Stimulated activated CD8-positive, alpha-beta memory T cell treated with anti-CD3 and anti-CD28 coated beads, Interleukin-7, amount 100 ng/mL, for 1 hour (primary cell): Measurements from ENCODE around the gene PRKAR1A.

Source experiments
- DNase-seq, 2 donors: peaks; one replicate each; pipeline ENCODE4 v3.0.0-alpha.2; 2020; ENCODE audit warnings: low read depth in 2 of 2

Gene PRKAR1A

DNA sequence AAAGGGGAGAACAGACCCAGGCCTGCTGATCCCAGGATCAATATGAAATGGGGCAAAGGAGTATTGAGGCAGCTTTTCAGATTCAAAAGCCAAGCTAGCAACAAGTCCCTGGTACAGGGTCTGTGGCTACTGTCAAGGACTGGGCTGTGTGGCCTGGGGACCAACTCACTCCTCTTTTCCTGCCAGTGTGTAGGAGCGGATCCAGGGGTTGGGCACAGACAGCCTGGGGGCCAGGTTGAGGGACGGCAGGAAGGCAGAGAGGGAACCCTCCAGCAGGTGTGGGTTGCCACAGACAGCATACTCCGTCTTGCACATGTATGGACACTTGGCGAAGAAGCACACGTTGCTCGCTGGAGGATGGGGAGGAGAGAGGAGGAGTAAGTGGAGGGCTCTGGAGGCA, 29.6 kb downstream of the PRKAR1A start:
- no peak for DNase-seq

DNA sequence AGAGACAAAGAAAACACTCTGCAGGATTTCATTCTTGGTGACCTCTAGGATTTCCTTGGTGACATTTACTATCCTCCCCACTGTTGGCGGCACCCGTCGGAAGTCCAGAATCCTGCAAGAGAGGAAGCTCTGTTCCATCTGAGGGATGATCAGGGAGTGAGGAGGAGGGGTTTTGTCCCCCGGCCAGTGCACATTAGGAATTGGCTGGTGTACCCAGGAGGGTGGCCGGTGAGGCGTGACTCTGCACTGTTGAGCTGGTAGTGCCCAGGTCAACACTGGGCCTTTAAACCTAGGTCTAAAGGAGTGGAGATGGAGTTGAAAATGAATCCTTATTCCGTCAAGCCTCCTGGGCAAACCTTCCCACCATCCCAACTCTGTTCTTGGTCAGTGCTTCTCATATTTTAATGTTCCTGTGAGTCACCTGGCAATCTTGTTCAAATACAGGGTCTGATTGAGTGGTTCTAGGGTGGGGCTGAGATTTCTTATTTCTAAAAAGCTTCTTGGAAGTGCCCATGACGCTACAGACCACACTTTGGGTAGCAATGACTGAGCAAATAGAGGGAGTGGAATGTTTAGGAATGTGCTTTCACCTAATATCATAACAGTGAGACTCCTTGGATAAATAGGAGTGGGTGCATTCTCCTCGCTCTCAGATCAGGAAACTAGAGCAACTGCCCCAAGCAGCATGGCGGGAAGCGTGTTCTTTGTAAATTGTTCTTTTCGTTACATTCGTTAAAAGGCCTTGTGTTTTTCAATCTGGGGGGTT, 30.7 kb downstream of the PRKAR1A start:
- DNase-seq: no peak

DNA sequence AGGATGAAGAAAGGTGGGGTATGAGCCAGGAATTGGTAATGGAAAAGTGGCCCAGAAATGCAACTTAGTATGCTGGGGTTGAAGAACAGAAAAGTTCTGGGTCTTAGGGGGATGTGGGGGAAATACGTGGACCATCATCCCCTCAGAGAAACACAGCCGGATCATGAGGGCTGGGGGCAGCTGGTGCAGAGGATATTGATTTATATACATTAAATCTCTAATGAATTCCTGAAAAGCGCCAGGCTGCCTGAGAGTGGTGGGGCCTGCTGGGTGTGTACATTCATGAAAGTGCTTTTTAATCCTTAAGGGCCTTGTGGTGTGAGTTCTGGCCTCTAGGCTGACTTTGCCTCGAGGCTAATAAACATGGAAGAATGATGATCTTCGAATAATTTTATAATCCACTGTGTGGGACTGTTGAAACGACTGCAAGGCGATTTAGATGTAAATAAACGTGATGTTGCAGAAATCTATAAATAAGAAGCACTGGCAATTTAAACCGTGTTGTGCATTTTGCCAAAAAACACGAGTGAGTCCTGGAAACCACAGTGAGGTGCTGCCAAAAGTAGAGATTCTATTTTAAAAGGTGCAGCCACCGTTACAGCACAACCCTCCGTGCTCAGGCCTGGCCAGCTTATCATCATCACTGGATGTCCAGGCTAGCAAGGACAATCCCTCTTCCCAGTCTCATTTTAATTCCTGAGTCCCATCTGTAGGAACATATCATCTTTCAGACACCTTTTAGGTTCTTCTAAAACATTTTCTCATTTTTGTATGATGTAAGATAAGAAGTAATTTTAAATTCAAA, 32.1 kb downstream of the PRKAR1A start:
- no peak for DNase-seq

DNA sequence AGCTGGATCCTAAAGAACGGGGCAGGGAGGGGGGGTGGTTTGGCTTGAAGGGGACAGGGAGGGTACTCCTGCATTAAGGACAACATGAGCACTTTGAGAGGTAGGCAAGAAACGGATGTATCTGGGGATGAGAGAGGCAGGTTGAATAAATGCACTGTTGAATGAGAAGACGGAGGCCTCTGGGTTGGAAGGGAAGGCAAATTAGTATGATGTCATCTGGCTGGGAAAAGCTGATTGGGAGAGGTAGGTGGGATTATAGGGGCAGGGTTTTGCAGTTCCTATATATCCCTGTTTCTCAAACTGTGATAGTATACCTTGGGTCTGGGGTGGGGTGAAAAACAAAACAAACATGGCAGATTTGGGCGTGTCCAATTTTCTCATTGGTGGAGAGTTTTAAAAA, 44.3 kb downstream of the PRKAR1A start:
- no peak for DNase-seq

DNA sequence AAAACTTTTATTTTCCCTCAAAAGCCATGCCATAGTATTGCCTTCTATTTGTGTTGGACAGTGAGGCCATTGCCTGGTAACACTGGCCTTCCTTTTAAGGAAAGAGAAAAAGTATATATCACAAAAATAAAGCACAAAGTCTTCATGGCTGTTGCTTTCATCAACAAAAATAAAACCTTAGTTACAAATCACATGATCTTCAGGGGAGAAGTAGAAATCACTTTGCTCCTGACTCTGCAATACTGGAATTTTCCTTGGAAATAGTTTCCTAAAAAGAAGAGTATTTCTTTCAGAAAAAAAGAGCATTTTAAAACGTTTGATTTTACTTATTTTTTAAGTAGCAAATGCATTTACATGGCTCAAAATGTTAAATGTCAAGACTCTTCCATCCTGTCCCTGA, 47.1 kb downstream of the PRKAR1A start:
- DNase-seq: no peak

DNA sequence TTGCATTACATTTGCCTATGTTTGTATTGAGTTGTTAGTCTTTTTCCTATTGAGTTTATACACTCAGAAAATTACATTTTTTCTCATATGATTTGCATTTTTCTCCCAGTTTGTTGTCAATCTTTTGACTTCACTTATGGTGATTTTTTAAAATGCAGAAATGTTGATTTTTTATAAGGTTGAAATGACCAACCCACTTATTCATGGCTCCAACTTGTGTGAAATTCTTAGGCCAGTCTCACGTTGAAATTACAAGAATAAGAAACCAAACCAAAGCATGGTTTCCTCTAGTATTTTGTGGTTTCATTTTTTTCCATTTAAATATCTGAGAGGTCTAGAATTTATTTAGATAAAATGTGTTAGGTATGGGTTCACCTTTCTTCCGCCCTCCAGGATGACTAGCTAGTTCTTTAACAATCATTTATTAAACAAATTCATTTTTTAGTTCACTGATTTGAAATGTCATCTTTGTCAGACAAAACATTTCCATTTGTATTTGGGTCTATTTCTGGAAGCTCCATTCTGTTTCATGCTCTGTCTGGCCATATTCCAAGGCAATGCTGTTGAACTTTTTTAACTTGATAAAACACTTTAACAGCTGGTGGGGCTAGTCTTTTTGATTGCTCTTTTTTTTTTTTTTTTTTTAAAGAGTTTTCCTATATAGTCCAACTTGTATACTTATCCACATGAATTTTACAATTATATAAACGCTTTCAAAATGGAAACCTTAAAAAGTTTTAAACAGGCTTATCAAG, 48.9 kb downstream of the PRKAR1A start:
- DNase-seq: no peak

DNA sequence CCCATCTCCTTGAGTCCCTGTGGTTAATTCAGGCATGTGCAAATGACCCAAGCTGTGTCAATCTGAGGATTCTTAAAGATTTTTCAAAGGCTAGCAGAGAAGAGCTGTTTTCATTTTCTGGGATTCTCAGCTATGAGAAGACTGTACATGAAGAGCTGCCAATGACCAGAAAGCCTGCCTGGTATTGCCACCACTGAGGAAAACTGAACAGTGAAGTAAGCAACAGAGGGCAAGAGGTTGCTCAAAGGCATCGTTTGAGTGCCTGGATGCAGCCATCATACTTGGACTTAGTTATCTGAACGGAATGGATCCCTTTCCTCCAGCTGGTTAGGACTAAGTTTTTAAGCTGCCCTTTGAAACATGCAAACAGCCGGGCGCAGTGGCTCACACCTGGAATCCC, 50.5 kb downstream of the PRKAR1A start:
- no peak for DNase-seq

DNA sequence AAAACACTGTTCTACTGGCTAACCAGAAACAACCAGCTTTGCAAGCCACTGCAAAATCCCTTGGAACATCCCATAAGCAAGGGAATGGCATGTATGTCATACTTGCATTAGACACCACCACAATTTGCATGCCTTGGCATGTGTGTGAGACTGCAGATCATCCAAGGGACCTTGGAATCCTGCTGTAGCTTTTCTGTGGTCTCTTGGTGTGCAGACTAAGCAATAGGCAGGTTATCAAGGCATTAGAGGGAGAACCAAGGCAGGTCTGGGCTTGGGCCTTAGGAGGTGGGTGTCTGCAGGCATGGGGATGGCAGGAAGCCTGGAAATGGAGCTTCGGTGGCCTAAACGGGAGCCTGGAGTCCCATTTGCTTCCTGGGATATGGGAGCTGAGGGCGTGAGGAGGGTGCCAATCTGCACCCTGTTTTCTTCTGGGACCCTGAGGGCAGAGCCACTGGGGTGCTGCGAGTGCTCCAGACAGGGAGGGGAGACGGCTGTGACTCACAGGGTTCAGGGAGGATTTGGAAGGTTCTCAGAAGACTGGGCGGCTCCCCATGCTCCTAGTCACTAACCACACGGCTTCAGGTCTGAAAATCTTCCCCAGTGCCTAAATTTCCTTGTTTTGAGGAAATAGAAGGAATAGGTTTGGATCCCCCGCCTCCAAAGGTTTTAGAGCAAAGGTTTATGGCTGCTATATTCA, 52.3 kb downstream of the PRKAR1A start:
- DNase-seq: no peak

DNA sequence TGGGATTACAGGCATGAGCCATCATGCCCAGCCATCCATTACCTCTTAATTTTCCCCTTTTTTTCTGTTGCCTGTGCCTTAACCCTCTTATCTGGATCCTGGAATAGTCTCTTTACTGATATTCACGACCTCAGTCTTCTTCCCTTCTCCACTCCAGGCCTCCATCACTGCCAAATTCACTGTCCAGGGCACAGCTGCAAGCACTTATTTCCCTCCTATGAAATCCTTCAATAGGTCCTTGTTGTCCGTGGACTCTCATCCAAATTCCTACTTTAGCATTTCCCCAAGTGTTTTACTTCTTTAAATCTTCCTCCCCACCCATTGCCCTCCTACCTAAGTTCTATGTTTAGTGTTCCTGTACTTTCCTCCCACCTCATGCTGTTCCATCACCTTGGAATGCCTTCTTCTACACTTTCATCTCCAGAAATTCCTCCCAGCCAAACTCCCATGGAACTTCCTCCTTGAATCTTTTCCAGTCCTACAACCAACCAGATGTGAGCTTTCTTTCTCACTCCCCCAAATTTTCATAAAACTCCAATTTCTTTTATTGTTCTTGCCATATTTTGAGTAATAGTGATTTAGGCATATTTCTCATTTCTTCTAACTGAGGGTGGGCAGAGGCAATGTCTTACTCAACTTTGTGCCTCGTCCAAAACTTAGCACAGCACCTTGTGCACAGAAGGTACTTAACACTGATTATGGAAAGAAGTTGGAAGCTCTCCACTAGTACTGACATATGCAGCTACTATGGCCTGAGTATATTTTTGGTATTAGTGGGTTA, 53.6 kb downstream of the PRKAR1A start:
- no peak for DNase-seq

DNA sequence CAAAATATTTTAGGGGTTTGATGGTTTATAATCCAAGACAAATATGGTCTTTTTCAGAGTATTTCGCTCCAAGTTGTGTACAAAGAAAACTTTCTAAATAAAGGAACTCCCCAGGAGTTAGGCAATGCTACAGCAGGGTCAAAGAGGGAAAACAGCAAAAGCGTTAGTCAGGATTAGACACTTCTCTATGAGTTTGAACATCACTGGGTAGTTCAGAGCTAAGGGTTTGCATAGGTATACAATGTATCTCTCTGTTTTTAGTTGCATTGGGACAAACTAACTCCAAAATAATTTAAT, 54.2 kb downstream of the PRKAR1A start:
- DNase-seq: no peak

DNA sequence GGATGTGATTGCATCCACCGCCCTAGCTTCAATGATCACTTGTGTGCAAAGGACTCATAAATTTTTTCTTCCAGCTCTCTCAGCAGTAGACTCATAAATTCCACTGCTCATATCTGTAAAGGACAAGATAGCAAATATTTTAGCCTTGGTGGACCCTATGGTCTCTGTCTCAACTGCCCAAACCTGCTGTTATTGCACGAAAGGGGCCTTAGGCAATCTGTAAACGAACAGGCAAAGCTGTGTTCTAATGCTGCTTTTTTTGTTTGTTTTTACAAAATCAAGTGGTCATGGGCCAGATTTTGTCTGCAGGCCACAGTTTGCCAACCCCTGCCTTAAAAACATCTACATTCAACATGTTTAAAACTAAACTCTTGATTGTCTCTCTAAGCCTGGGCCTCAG, 54.8 kb downstream of the PRKAR1A start:
- DNase-seq: no peak

DNA sequence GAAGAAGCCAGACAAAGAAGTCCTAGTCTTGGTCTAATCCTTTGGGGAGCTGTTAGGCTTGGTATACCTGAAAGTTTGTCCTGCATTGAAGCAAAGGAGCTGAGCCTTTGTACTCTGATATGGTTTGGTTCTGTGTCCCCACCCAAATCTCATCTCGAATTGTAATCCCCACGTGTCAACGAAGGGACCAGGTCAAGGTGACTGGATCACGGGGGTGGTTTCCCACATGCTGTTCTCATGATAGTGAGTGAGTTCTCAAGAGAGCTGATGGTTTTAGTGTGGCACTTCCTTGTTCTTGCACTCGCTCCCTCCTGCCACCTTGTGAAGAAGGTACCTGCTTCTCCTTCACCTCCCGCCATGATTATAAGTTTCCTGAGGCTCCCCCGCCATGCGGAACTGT, 55.4 kb downstream of the PRKAR1A start:
- DNase-seq: no peak

DNA sequence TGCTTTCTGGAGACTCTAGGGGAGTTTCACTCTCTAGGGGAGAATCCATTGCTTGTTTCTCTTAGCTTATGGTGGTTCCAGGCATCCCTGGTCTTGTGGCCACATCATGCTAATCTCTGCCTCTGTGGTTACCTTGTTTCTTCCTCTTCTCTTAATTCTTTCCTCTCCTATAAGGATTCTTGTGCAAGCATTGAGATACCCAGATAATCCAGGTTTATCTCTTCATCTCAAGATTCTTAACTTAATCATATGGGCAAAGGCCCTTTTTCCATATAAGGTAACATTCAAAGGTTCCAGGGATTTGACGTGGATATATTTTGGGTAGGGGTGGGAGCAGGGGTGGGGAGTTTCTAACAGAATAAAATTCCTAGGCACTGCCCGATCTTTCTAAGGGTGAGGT, 56.4 kb downstream of the PRKAR1A start:
- DNase-seq: no peak

DNA sequence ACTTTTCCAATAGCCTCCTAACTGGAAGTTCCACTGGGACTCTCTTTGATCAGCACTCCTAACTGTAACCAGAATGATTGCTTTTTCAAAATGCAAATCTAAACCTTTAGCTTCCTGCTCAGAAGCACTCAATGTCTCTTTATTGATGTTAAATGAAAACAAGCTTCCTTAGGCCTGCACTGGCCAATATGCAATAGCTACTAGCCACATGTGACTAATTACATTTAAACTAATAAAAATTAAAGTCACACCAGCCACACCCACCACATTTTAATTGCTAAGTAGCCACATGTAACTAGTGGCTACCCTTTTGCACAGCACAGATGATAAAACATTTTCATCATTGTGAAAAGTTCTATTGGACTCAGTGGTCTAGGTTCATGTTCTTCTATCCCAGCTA, 57.1 kb downstream of the PRKAR1A start:
- DNase-seq: no peak

DNA sequence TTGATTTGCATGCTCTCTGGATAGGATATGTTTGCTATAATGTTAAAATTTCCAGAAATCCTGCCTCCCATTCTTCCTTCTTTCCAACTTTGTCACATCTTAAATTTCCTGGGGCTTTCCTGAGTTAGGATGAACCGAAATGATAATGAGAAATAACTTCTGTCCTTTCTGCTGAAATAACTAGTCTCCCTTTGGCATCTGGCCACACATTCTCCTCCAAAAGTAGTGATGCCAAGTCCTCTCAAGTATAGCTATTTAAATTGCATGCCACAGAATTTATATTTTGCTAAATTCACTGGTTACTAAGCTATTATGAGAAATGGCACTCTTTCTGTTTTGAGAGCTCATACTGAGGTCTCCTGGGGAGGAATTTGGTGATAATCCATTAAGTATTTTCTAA, 58.3 kb downstream of the PRKAR1A start:
- no peak for DNase-seq

DNA sequence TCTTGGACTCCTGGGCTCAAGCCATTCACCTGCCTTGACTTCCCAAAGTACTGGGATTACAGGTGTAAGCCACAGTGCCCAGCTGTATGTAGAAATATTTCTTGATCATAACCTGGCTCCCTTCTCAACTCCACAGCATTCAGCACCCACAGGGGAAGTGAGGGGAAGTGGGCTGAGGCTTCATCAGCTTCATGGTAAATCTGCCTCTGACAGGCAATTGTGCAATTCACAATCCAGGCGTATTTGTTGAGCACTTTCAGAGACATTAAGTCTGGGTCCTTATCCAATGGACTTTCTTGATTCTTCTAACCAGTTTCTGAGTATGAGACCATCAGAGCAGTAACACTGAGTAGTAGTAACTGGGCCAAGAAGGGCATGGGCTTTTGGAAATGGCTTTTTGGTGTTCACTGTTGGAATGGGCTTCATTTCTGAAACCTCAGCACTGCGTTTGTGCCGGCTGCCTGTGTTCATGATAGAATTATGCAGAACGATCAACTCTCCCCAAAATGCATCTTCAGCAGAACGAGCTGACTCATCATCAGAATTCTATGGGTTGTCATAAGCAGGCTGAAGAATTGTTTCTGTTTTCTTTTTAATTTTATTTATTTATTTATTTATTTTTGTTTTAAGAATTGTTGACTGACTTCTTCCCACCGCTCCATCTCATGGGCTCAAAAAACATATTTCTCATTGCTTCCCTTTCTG, 60.1 kb downstream of the PRKAR1A start:
- no peak for DNase-seq

DNA sequence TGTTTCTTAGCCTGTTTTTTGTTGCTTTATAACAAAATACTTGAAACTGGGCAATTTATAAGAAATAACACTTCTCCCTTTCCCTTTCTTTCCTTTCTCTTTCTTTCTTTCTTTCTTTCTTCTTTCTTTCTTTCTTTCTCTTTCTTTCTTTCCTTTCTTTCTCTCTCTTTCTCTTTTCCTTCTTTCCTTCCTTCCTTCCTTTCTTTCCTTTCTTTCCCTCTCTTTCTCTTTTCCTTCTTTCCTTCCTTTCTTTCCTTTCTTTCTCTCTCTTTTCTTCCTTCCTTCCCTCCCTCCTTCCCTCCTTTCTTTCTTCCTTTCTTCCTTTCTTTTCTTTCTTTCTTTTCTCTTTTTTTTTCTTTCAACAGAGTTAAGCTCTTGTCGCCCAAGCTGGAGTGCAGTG, 61.1 kb downstream of the PRKAR1A start:
- DNase-seq: no peak

DNA sequence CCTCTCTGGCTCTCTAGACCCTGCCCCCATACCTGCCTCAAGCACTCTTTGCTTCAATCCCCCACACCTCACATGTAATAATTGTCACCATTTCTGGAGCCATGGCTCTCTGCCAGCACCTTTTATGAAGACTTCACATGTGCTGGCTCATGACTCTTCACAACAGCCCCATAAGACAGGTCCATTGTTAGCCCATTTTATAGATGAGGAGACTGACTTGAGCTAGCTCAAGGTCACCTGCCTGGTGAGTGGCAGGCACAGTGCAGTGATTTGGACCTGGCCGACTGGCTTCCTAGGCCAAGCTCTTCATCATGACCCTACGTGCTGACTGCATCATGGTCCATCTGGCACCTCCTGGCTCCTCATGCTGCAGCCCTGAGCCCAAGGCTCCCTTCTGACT, 63.9 kb downstream of the PRKAR1A start:
- DNase-seq: no peak

DNA sequence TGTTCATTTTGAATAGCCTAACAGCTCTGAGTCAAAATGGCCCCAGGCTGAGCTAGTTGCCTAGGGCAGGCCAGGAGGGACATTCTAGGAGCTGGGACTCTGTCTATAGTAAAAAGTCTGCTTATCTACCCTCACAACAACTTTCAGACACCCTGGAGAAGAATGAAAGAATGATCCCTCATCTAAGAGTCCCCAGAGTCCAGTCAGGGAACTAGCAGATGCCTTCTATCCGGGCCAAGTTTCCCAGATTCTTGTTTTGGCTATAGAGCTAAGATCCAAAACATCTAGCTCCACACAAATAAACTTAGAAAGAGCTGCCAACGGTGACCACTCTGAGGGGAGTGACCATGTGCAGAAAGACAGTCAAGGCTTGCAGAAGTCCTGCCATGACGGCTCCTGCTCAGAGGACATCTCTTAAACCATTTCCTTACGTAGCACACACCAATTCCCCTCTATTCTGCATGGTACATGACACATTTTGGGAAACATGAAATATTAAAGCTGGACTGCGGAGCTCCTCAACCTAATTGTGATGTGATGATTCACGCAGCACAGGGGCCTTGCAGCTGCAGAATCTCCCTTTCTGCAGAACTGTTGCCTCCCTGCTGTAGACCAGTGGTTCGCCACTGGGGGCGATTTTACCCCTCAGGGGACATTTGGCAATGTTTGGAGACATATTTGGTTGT, 64.7 kb downstream of the PRKAR1A start:
- DNase-seq: no peak

DNA sequence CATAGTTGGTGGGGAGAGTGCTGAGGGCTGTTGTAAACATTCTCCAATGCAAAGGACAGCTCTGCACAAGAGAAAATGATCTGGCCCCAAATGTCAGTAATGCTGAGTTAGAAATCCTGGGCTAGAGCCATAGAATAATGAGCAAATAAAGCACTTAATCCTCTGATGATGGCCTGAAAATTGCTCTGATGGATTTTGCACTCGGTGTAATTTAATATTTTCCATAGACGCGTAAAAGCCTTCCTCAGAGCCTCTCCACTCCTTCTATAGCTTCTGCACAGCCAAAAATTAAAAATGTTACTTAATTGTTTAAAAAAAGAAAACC, 65.2 kb downstream of the PRKAR1A start:
- DNase-seq: no peak
